Measurements from ENCODE around the gene TMEM196. TPM values are rescaled to one million over a fixed set of nuclear protein-coding genes. Genes with fewer than 3 reads are reported as not detected.

Gene TMEM196
- total RNA-seq, 4 donors from 2014 or later: 3.4 TPM; not detected in 3

DNA sequence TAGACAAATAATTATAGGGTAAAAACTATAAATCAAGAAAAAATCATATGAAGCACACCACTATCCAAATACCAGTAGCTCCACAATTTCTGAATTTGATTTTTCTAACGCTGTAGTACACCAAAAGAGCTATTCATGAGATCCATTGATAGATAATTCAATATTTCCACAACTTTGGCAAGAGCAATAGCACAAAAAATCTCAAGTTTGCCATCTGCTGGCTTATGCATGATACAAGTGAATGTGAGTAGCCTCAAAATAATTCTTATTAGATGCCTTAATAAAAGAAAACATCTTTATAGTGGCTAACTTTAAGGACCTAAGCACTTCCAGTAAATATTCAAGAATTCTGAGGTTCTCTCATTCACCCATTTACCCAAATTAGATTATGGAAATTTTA lies 2.2 kb upstream of the TMEM196 start:
- Histone ChIP-seq H3K4me1 (peaks cover 0 to 14% (median 8%) of the 10 kb centered on the region in 4 donors), H3K27me3 (peaks cover 45% of the 10 kb centered on the region), H3K36me3 (no peaks in the 10 kb centered on the region), H3K27ac (no peak overlapping the region), H3K4me3 (no peak overlapping the region), H3K9me3 (no peaks in the 10 kb centered on the region)
- intact Hi-C loops (cut with DNase I; ENCODE audit: low total_unique reads): no loop called here
- 50 to 68% methylated on average over 1 of the region's 1 CpG for WGBS, 2 donors (ENCODE audit: low coverage in 1 of 2)
- in situ Hi-C loops (cut with MboI; ENCODE audit: low pct_ligation_motif_present in 1 of 4, low pct_unique_long_range_greater_than_20kb in 1 of 4, low sequenced_read_pairs in 3 of 4): no loop called here
- DNase-seq: no peak
- TF ChIP-seq POLR2A (IDR thresholded peaks at IDR 0.05): no peak
- TF ChIP-seq, protein P1, sequence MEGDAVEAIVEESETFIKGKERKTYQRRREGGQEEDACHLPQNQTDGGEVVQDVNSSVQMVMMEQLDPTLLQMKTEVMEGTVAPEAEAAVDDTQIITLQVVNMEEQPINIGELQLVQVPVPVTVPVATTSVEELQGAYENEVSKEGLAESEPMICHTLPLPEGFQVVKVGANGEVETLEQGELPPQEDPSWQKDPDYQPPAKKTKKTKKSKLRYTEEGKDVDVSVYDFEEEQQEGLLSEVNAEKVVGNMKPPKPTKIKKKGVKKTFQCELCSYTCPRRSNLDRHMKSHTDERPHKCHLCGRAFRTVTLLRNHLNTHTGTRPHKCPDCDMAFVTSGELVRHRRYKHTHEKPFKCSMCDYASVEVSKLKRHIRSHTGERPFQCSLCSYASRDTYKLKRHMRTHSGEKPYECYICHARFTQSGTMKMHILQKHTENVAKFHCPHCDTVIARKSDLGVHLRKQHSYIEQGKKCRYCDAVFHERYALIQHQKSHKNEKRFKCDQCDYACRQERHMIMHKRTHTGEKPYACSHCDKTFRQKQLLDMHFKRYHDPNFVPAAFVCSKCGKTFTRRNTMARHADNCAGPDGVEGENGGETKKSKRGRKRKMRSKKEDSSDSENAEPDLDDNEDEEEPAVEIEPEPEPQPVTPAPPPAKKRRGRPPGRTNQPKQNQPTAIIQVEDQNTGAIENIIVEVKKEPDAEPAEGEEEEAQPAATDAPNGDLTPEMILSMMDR (IDR thresholded peaks at IDR 0.05): no peak
- TF ChIP-seq POLR2AphosphoS5 (IDR thresholded peaks at IDR 0.05): no peak
- no peak for TF ChIP-seq EP300 (IDR thresholded peaks at IDR 0.05; ENCODE audit: low read depth)

DNA sequence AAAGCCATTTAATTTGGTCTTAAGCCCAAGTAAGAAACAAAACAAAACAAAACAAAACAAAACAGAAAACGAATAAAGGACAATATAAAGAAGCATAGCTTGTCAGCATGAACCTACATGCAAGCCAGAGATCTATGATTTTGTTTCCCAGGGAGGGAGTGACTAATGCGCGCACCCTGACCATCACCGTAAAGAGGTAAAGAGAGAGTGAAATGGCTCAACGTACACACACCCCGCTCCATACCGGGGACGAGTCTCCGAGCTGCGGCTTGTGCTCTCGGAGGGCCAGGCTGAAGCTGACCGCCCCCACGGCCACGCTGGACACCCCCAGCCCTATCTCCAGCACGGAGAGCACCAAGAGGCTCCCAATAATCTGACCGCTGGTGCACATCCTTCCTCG lies 1.1 kb downstream of the TMEM196 start:
- no peak for DNase-seq
- Histone ChIP-seq H3K36me3 (no peaks in the 10 kb centered on the region), H3K4me3 (peak overlapping the region in 1 of 4 donors; percentile 25), H3K27me3 (peaks cover 51% of the 10 kb centered on the region), H3K9me3 (no peaks in the 10 kb centered on the region), H3K27ac (no peak overlapping the region), H3K4me1 (peaks cover 0 to 14% (median 8%) of the 10 kb centered on the region in 4 donors)
- TF ChIP-seq, protein P1 (IDR thresholded peaks at IDR 0.05): no peak
- no peak for TF ChIP-seq EP300 (IDR thresholded peaks at IDR 0.05; ENCODE audit: low read depth)
- TF ChIP-seq POLR2AphosphoS5 (IDR thresholded peaks at IDR 0.05): no peak
- TF ChIP-seq POLR2A (IDR thresholded peaks at IDR 0.05): no peak
- in situ Hi-C loops (cut with MboI; ENCODE audit: low pct_ligation_motif_present in 1 of 4, low pct_unique_long_range_greater_than_20kb in 1 of 4, low sequenced_read_pairs in 3 of 4) (loop anchor here in 3 of 4 donors (25.0 kb wide), 3 partner anchors 390 to 815 kb away; partner anchors contain the start of gene ITGB8 (in 1 of the 3)), intact Hi-C loops (cut with DNase I; ENCODE audit: low total_unique reads) (no loop called here)
- 17 to 21% methylated on average over 6 to 17 of the region's 17 CpGs for WGBS, 2 donors (ENCODE audit: low coverage in 1 of 2)

DNA sequence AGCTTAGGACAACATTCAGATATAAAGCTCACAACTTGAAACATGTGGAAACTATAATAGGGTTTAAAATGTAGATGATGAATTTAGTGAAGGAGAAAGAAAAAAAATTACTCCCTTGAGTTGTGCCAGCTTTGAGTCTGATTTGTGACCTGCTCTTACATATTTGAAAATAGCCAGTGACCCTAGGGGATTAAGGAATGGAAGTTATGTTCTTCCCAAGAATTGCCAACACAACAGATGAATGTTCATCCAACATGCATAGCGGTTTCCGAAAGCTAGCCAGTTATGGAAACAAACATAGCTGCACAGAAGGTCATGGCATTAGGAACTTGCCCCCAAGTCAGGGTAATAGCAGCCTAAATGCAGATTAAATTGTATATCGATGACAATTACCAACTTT lies 10.8 kb downstream of the TMEM196 start:
- Histone ChIP-seq H3K4me3 (no peak overlapping the region), H3K36me3 (no peaks in the 10 kb centered on the region), H3K9me3 (no peaks in the 10 kb centered on the region), H3K4me1 (no peaks in the 10 kb centered on the region), H3K27ac (no peak overlapping the region), H3K27me3 (no peaks in the 10 kb centered on the region)
- intact Hi-C loops (cut with DNase I; ENCODE audit: low total_unique reads) (no loop called here), in situ Hi-C loops (cut with MboI; ENCODE audit: low pct_ligation_motif_present in 1 of 4, low pct_unique_long_range_greater_than_20kb in 1 of 4, low sequenced_read_pairs in 3 of 4) (loop anchor here in 3 of 4 donors (25.0 kb wide), 3 partner anchors 400 to 825 kb away; partner anchors contain the start of gene ITGB8 (in 1 of the 3))
- no peak for DNase-seq
- 71 to 90% methylated on average over 3 of the region's 3 CpGs for WGBS, 2 donors (ENCODE audit: low coverage in 1 of 2)
- TF ChIP-seq, protein P1 (IDR thresholded peaks at IDR 0.05): no peak
- no peak for TF ChIP-seq POLR2A (IDR thresholded peaks at IDR 0.05)
- no peak for TF ChIP-seq EP300 (IDR thresholded peaks at IDR 0.05; ENCODE audit: low read depth)
- no peak for TF ChIP-seq POLR2AphosphoS5 (IDR thresholded peaks at IDR 0.05)

DNA sequence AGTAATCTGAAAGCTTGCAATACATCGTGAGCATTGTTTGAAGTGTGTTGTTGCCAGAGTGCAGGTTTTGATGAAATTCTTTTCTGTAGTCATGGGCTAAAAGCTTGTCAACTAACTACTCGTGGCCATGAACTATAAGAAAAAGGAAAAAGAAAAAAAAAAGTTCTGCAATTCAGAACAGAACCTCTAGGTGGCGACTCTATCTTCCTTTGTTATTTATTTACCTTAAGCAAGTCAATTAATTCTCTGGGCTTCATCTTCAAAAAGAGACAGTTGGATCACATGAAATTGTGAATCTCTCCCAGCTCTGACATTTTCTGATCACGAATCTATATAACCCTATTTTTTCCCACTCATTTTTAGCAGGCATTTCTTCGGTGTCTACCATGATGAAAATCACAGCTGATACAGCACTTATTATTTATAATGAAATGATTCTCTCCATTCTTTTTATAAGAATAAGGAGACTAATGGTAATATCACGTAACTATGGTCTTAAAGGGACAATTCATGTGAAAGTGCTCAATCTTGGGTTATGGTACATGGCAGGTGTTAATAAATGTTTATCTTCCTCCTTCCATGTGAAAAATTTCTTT lies 18.8 kb downstream of the TMEM196 start:
- H3K27me3 ChIP-seq: no peaks in the 10 kb centered on the region
- no peaks in the 10 kb centered on the region for H3K9me3 ChIP-seq
- no peak overlapping the region for H3K4me3 ChIP-seq
- 31 to 36% methylated on average over 6 of the region's 6 CpGs for WGBS, 2 donors (ENCODE audit: low coverage in 1 of 2)
- in situ Hi-C loops (cut with MboI; ENCODE audit: low pct_ligation_motif_present in 1 of 4, low pct_unique_long_range_greater_than_20kb in 1 of 4, low sequenced_read_pairs in 3 of 4) (loop anchor here in 3 of 4 donors (10.0 to 25.0 kb wide), 5 partner anchors 408 to 840 kb away; partner anchors contain the start of gene ITGB8 (in 1 of the 3)), intact Hi-C loops (cut with DNase I; ENCODE audit: low total_unique reads) (loop anchor here (10.0 kb wide), 1 partner anchor 420 kb away; no protein-coding TSS in a partner anchor)
- no peak overlapping the region for H3K27ac ChIP-seq
- no peak for DNase-seq
- no peaks in the 10 kb centered on the region for H3K4me1 ChIP-seq
- TF ChIP-seq EP300 (IDR thresholded peaks at IDR 0.05; ENCODE audit: low read depth): no peak
- no peak for TF ChIP-seq POLR2AphosphoS5 (IDR thresholded peaks at IDR 0.05)
- TF ChIP-seq, protein P1 (IDR thresholded peaks at IDR 0.05): peak; percentile 58 to 82 (median 68)
- TF ChIP-seq POLR2A (IDR thresholded peaks at IDR 0.05): no peak
- no peaks in the 10 kb centered on the region for H3K36me3 ChIP-seq

Data from transverse colon (tissue), 4 donors.